Activated naive CD8-positive, alpha-beta T cell treated with anti-CD3 and anti-CD28 coated beads, Interleukin-2, amount 50 U/mL, for 16 hours (primary cell): Measurements from ENCODE around the gene KRT8.
"Not testable (repeated sequence)": the region's sequence is repeated elsewhere in the genome, so short reads cannot be mapped to it uniquely, and the experiment has no call there.

Experiments used
- DNase-seq: peaks from one replicate; pipeline ENCODE4 v3.0.0-alpha.2; 2020; ENCODE audit warnings: low read depth, low spot score

The KRT8 gene

GRCh38 chr12:52904509-52905300 is at the start of gene KRT8:
KRT8 (minus strand) TSS chr12:52905076; CDS start chr12:52904981, 95 bp downstream.
- not testable (repeated sequence) for DNase-seq

GRCh38 chr12:52953181-52953841 is 48.4 kb upstream of the KRT8 start:
- DNase-seq: no peak

- DNase-seq: no peak
These were observed 47.4 kb upstream of the KRT8 start for GRCh38 chr12:52952076-52952801.

- DNase-seq: no peak
These were observed 46.8 kb upstream of the KRT8 start for GRCh38 chr12:52951640-52952039.

GRCh38 chr12:52951126-52951525 is 46.2 kb upstream of the KRT8 start:
- DNase-seq: no peak

GRCh38 chr12:52950553-52950952 is 45.7 kb upstream of the KRT8 start:
- DNase-seq: no peak

- DNase-seq: no peak
These were observed 44.8 kb upstream of the KRT8 start for GRCh38 chr12:52949413-52950331.

GRCh38 chr12:52947738-52948423 is 43.0 kb upstream of the KRT8 start:
- DNase-seq: no peak

- no peak for DNase-seq
These were observed 42.1 kb upstream of the KRT8 start for GRCh38 chr12:52946797-52947547.

- no peak for DNase-seq
These were observed 41.5 kb upstream of the KRT8 start for GRCh38 chr12:52946334-52946733.

- no peak for DNase-seq
These were observed 40.7 kb upstream of the KRT8 start for GRCh38 chr12:52945389-52946232.

- no peak for DNase-seq
These were observed 40.0 kb upstream of the KRT8 start for GRCh38 chr12:52944683-52945388.

GRCh38 chr12:52942901-52943181 is 38.0 kb upstream of the KRT8 start:
- no peak for DNase-seq

GRCh38 chr12:52942066-52942900 is 37.4 kb upstream of the KRT8 start:
- DNase-seq: no peak

- no peak for DNase-seq
These were observed 24.7 kb upstream of the KRT8 start for GRCh38 chr12:52929538-52929937.

- DNase-seq: no peak
These were observed 23.1 kb upstream of the KRT8 start for GRCh38 chr12:52927964-52928363.

- DNase-seq: no peak
These were observed 21.8 kb upstream of the KRT8 start for GRCh38 chr12:52926596-52927234.
